NCI-H82 treated with DMSO at 0.1 percent for 48 hours (cell line): ENCODE data around the gene ANTXR2.
A peak's percentile ranks its signal among the peaks of the same experiment; 100 is the strongest.
"Not testable (repeated sequence)": the region's sequence is repeated elsewhere in the genome, so short reads cannot be mapped to it uniquely, and the experiment has no call there.

ENCODE experiments used
- DNase-seq: peaks from one replicate; lab custom pipeline; 2025; ENCODE audit not compliant: unreplicated experiment; lab: John Stamatoyannopoulos, UW

Gene ANTXR2

DNA sequence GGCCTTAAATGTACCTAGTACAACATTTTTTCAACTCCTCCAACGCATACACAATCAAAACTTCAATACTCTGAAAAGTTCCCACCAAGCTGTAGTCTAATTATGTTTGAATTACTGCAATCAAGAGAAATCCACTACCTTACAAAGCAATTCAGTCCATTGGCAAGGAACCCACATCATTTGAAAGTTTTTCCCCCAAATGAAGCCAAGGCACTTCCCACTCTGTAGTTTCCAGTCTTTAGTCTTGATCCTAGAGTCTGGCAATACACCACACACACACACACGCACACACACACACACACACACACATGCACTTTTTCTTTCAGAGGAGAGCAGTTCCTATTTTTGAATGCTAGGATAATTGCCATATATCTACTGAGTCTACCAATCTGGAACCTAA is 79.6 kb downstream of the ANTXR2 start:
- DNase-seq = no peak

DNA sequence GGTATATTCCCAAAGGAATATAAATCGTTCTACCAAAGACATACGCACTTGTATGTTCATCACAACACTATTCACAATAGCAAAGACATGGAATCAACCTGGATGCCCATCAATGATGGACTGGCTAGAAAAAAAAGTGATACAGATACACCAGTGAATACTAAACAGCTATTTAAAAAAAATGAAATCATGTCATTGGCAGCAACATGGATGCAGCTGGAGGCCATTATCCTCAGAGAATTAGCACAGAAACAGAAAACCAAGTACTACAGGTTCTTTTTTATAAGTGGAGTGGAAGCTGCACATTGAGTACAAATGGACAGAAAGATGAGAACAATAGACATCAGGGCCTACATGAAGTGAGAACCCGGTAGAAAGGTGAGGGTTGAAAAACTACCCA is 81.4 kb downstream of the ANTXR2 start:
- DNase-seq = no peak

DNA sequence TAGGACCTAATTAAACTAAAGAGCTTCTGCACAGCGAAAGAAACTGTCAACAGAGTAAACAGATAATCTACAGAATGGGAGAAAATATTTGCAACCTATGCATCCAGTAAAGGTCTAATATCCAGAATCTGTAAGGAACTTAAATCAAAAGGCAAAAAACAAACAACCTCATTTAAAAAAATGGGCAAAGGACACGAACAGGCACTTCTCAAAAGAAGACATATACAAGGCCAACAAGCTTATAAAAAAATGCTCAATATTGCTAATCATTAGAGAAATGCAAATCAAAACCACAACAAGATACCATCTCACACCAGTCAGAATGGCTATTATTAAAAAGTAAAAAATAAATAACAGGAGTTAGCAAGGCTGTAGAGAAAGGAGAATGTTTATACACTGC is 81.9 kb downstream of the ANTXR2 start:
- DNase-seq = not testable (repeated sequence)

DNA sequence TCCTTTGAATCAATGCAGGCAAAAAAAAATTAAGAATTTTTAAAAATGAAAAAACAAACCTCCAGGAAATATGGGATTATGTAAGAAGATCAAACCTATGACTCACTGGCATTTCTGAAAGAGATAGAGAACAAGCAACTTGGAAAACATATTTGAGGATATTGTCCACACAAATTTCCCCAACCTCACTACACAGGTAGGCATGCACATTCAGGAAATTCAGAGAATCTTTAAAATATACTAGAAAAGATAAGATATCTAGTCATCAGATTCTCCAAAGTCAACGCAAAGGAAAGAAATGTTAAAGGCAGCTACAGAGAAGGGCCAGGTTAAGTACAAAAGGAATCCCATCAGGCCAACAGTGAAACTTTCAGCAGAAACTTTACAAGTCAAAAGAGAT is 85.6 kb downstream of the ANTXR2 start:
- no peak for DNase-seq

DNA sequence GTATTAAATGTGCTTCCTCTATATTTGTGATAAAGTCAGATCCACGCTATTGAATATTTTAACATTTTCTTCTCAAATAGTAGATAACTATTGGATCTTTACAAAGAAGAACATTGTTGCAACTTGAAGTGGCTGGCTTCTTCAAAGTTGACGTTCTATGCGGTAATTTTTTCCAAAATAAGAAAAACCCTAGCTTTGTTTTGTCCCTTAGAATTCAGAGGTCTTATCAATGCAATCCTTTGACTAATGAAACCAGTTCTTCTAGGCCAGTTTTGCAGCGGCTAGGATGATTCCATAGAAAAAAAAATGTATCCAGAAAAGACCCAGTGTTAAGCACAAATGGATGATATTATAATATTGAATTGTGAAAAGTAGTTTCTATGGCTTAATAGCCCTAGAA is 89.6 kb downstream of the ANTXR2 start:
- no peak for DNase-seq

DNA sequence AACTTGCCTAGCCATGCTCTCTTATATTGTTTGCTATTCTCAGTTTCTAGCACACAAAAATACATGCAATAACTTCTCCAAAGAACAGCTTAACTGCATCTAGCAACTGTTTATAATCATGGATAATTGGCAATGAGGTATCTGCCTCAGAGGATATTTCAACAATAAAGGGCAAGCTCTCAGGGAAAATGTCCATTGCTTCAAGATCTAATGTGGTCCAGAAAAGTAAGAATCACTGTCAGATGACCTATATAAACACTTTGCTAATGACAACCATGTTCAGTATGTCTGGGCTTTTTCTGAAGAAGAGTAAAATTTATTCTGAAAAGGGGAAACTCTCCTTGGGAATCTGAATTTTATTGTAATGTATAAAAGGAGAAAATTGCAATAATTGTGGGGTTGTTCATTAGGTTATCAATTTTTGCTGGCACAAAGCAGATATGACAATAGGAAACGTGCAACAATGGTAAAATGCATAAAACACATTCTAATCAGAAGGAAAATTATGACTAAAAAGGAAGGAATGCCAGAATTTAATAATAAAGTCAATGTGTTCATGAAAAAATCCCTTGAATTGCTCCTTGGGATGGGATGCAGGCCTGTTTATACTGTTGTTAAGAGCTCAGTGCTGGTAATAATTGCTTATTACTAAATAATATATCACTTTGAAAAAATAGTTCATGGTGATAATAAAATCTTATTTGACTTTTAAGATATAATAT is 90.3 kb downstream of the ANTXR2 start:
- no peak for DNase-seq

DNA sequence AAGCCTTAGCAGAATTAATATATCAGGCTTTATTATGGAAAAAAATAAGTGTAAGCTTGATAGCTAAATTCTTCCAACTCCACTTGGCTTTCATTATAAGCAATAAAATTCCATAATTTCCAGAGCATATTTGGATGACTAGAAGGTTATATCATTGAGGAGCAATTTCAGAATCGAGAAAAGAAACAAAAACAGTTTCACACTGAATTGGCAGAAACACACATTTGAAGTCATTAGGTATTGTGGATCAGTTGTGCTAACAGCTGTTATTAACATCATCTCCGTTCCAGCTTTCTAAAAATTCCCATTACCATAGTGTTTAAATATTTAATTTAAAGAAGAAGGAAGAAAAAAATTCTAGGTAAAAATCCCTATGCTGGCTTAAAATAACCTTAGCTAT is 92.6 kb downstream of the ANTXR2 start:
- DNase-seq = no peak

DNA sequence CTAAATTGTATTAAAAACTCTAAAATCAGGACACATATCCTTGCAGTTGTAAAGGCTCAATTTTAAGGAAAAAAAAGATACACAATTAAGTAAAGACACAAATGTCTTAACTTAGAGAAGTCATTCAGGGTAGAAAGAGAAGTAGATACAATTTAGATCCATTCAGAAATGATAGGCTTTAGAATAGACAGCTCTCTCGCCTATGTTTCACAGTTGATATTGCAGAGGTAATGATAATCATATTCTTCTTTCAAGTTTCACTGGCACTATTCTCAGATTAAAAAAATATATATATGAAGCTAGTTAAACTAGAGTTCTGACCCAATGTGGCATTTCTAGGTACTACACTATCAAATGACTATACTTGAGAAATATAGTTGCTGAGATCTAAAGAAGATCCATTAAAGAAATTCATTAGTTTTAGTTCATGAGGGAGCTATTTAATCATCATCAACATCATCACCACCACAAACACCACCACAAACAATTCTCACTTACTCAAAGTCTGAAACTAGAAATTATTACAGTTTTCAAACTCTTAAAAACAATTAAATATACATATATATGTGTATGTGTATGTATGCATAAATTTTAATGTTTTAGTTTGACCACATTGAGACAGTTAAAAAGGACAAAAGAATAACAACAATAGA is 93.1 kb downstream of the ANTXR2 start:
- no peak for DNase-seq

DNA sequence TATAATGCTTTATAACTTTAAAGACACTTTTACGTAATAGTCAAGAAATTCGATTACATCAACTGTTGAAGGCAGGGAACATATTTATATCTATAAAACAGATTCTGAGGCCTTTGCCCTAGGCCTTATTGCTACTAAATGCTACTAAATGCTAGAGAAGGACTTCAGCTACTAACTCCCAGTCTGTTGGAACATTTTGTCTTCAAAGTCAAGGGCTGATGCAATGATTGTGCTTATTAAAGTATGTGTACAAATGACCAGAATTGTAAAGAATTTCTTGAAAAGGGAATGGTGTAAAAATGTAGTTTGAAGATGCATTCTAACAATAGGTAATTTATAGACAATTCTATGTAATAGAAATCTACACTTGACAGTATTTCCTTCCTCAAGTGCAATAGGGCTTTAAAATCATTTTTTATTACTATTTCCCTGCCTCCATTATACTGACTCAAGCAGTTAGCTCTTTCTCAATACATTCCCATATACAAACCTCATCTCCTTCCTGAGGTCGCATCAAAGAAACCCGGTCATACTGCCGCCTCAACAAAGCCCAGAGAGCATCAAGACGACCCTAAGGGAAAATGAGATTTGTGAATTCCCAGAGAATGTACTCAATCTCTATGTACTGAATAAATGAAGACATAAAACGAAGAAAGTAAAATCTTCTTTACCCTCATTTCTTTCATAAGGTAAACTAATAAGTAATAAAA is 95.7 kb downstream of the ANTXR2 start:
- no peak for DNase-seq

DNA sequence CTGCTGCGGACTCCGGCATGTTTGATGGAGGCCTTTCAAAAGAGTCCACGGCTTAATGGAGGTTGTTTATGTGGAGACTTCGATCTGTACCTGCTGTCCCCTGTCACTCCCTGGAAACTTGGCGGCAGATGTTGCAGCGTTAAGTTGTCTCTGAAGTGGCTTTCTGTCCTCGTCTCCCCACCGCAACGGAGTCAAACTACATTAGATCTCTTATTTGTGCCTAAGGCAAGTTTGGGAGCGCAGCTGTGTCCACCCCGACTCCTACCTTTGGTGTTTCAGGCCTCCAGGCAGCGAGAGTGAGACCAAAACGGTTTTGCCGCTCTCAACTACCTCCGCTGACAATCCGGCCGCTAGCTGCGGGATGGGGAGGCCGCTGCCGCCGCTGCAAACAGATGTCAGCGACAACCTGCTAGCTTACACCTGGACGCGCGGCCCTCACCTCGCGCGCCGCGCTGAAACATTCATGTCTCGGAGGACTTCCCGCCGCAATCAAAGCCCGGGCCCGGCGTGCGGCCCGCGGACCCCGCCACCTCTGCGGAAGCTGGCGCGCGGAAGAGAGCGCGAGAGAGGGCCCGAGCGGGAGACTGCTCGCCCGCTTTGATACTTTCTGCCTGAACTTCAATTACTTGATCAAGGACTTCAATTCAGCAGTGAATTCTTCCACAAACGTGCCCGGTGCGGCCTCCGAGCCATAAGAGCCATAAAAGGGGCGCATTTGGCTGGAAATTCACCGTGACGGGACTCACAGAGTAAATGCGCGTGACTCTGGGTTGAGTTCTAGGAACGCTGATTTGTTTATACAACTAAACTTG is 108.4 kb downstream of the ANTXR2 start:
- DNase-seq = no peak

DNA sequence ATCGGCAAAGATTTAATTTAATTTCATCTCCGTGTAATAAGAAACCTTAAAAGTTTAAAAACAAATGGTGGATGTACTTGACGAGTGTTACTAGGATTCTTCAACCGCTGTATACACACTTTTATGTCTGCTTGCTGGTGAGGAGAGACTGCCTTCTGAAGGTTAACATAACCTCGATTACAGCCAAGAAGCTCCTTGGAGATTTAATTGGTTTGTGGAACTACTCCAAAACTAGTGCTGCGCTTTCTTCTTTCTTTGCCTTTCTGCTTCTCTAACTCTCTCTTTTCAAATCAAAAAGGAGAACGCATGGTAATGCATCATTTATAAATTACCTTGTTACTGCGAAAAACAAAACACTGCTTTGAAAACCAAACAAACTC is 109.0 kb downstream of the ANTXR2 start:
- no peak for DNase-seq

DNA sequence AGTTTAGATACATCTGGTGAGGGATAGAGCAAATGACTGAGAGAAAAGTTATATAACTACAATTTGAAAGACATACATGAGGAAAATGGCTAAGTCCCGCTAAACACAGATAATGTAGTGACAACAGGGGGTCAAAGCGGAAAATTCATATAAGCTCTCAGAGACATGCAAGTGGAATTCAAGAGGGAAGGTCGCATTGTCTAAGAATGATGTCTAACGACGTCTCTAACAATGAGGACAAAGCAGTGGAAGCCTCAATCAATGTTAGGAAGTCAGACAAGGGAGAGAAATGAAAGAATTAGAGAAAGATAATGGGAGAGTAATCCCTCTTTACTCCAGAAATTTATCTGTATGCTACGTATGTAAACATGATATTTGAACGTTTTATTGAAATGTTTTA is 113.4 kb downstream of the ANTXR2 start:
- DNase-seq = no peak

DNA sequence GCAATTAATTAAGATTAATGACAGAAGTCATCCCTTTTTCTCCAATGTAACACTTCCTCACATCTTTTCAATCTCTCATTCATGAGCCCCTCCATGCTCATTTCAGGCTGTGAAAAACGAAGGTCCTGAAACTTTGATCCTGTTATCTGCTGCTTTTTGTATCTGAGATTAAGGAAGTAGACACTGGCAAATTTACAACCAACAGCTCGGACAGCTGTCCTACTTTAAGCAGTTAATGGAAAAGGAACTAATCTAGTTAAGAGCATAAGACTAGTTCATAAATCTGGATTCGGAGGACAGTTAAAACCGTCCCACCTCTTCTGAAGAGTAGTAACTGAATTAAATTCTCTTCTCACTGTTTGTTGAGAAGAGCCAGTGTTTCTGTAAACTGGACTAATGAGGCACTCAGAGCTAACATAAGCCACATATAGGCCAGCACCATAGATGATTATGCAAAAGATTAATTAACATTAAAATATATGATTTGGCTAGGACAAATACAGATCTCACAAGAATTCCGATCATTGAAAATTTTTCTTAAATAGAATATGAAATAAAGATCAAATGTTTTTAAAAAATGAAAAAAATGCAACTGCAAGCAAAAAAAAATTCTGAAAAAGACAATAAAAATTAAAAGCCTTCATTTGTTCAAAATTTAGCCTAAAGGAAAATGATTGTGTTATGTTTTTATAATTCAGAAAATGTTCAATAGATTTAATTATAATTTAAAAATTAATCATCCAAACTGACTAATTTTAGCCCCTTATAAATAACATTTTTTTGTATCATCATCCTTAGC is 114.4 kb downstream of the ANTXR2 start:
- DNase-seq = peak; percentile 97

DNA sequence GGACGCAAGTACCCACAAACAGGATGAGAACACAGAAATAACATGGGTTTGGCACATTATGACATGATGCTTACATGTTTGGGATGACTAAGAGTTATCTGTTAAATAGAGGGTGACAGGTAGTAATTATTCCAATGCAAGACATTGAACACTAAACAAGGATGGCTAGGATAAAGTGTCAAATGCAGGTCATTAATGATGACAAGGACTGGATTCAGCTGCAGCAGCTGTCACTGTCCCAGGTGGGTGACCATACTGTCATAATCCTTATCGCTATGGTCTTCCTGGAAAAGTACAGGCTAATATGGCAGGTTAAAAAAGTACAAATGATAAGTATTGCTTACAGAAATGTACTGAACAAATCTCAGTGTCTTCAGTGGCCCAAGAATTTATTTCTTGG is 123.9 kb downstream of the ANTXR2 start:
- DNase-seq = no peak

DNA sequence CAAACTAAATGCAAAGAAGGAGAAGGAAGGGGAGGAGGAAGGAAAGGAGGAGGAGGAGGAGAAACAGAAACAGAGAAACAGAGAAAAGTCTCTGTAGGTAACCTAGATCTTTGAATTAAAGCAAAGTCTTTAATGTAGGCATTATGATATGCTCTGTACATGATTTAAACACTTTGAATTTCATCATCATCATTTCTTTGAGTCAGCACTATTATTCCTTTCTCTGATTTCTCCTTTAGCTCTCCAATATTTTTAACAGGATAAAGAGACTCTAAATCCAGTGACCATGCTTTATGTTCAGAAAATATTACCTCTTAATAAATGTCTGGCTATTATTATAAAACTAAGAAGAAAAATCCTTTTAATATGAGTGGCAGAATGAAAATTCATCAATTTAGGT is 124.3 kb downstream of the ANTXR2 start:
- no peak for DNase-seq

DNA sequence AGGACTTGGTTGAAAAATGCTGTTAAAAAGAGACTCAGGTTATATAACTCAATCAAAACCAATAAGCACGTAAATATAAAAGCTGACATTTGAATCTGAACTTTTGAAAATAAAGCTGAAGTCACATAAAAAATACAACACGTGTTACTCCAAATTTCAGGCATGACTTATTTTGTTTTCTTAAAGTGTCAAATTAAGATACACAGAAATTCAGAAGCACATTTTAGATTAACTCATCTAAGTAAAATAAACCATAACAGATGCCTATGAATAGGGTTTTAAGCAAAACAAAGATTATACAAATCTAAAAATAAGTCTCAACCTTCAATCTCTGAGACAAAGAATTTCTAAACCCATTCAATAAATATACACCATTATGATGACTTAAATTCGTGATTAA is 124.8 kb downstream of the ANTXR2 start:
- DNase-seq = no peak

DNA sequence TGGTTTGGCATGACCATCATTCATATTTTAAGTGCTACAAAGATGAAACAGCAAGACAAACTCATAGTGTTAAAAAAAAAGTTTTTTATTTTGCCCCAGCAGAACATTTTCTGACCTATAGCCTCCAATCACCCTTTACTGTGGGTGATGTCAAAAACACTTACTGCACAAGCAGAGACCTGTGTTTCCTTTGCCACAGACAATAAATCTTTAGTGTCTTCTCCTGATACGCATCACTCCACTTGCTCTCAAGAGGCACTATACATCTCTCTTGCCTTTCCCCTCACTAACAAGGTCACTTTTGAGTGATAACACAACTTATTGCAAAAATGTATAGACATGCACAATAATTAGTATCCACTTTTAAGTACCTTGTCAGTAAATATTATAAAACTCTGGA is 125.6 kb downstream of the ANTXR2 start:
- no peak for DNase-seq

DNA sequence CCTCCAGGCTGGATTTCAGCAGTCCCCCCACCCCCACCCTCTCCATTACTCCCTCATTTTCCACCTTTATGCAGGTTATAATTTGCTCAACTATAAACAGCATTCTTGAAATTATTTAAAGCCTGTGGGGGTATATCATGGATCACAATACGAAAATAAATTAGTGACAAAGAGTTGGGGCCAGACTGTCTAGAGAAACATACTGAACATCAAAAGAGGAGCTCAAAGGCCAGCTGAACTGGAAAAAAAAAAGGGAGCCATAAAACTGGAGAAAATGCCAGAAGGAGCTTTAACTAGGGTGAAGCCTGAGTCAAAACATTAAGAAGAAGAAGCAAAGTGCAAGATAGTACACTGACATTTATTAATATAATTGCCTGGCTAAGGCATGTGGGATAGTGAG is 137.8 kb downstream of the ANTXR2 start:
- DNase-seq = no peak

DNA sequence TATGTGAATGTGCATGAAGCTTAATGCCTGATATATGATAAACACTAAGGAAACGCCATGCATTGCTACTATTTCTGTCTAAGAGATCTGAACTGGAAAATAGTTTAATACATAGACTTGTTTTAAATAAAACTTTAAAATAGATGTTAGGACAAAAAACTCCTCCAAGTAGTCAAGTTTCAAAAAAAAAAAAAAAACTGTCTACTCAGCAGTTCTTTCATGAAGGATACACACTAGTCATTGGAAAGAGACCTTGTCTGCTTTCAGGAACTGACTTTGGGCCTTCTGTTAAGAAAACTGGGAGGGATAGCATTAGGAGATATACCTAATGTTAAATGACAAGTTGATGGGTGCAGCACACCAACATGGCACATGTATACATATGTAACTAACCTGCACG is 138.4 kb downstream of the ANTXR2 start:
- no peak for DNase-seq

DNA sequence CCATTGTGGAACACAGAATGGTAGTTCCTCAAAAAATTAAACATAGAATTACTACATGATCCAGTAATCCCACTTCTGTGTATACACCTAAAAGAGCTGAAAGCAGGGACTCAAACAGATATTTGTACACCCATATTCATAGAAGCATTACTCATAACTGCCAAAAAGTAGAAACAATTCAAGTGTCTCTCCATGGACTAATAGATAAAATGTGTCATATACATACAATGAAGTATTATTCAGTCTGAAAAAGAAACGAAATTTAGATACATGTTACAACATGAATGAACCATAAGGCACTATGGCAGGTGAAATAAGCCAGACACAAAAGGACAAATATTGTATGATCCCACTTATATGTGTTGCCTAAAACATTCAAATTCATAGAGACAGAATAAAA is 145.1 kb downstream of the ANTXR2 start:
- no peak for DNase-seq

DNA sequence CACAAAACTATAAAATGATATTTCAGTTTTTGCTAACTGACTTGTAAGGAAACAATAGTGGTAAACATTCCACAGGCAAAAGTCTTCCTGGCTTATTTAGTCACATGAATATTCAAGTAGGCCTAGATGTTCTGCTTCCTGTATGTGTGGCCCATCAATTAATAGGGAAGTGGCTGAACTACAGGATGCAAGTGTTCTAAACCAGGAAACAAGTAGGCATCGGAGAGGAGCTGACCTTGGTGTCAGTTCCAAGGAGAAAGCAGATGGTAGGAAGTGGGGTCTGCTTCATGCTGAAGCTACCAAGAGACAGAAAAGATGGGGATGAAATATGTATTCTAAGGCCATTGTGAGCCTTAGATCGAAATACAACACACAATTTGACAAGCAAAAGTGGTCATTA is 149.7 kb downstream of the ANTXR2 start:
- no peak for DNase-seq
